ENCODE results near the gene IGF2BP2. TPM values are rescaled to one million over a fixed set of nuclear protein-coding genes. Genes with fewer than 3 reads are reported as not detected.
A peak's percentile ranks its signal among the peaks of the same experiment; 100 is the strongest.

Gene IGF2BP2
- total and polyA plus RNA-seq, 2 of the 13 experiments (the other 11 are each of a cell fraction or from before 2014, with no cell fraction given) = 6.5 to 46.0 TPM

- Histone ChIP-seq H3K36me3 (replicated peaks in 1 of 2; ENCODE audit: control insufficient read depth in 1 of 2, insufficient read depth in 2 of 2, low read length in 2 of 2) (no peaks in the 10 kb centered on the region; a peak in 1 of 5 replicates), H3K4me2 (ENCODE audit: low read depth, low read length) (no peak overlapping the region; the same call in 1 of the 2 replicates), H2AFZ (ENCODE audit: low read length) (no peak overlapping the region), H3K4me3 (replicated peaks in 1 of 3; ENCODE audit: insufficient read depth in 1 of 3, low read depth in 2 of 3, low read length in 3 of 3) (no peak overlapping the region), H4K20me1 (ENCODE audit: insufficient read depth, low read length) (peaks cover 95% of the 10 kb centered on the region), H3K9me3 (ENCODE audit: low read length) (no peaks in the 10 kb centered on the region), H3K27ac (ENCODE audit: extremely low read length, insufficient read depth, low read length) (no peak overlapping the region), H3K27me3 (ENCODE audit: control insufficient read depth in 1 of 2, insufficient read depth in 2 of 2, low read length in 2 of 2) (no peaks in the 10 kb centered on the region), H3K4me1 (ENCODE audit: insufficient read depth, low read length) (peaks cover 90% of the 10 kb centered on the region), H3K79me2 (ENCODE audit: insufficient read depth, low read length) (peaks cover 91% of the 10 kb centered on the region), H3K9ac (ENCODE audit: insufficient read depth, low read depth, low read length) (no peak overlapping the region)
- DNase-seq (ENCODE audit: low spot score) (no peak), ATAC-seq (no peak), FAIRE-seq (no peak)
- POLR2A ChIA-PET = no interaction called here
- no TSS peak for BruUV-seq (replicated peaks)
- intact Hi-C loops (cut with micrococcal nuclease; ENCODE audit: unreplicated experiment) = no loop called here
- in situ Hi-C loops (cut with HindIII; ENCODE audit: extremely low pct_ligation_motif_present, low pct_unique_long_range_greater_than_20kb) = no loop called here
- CTCF ChIA-PET (ENCODE audit: low intra/inter-chr PET ratio, low total read pairs) = no interaction called here
- 95% methylated on average over 10 of the region's 10 CpGs for WGBS (ENCODE audit: low lambda C conversion rate)
- no peak for TF ChIP-seq ZNF264 (CRISPR knock-in tag; IDR thresholded peaks at IDR 0.05)
- TF ChIP-seq CSRNP2 (CRISPR knock-in tag; conservative IDR thresholded peaks at IDR 0.05; ENCODE audit: low read depth) = no peak
- no peak for TF ChIP-seq RNF2 (conservative IDR thresholded peaks at IDR 0.05; ENCODE audit: low read depth)
- TF ChIP-seq RBM22 (optimal IDR thresholded peaks at IDR 0.05; ENCODE audit: low read length) = peak; percentile 51
Observed at GRCh38 chr3:185728630-185729336, 96.1 kb downstream of the IGF2BP2 start.

- Histone ChIP-seq H3K27me3 (ENCODE audit: control insufficient read depth in 1 of 2, insufficient read depth in 2 of 2, low read length in 2 of 2) (no peaks in the 10 kb centered on the region), H3K36me3 (replicated peaks in 1 of 2; ENCODE audit: control insufficient read depth in 1 of 2, insufficient read depth in 2 of 2, low read length in 2 of 2) (no peaks in the 10 kb centered on the region; a peak in 1 of 5 replicates), H3K4me2 (ENCODE audit: low read depth, low read length) (no peak overlapping the region), H3K9ac (ENCODE audit: insufficient read depth, low read depth, low read length) (no peak overlapping the region), H3K4me3 (replicated peaks in 1 of 3; ENCODE audit: insufficient read depth in 1 of 3, low read depth in 2 of 3, low read length in 3 of 3) (no peak overlapping the region), H3K27ac (ENCODE audit: extremely low read length, insufficient read depth, low read length) (no peak overlapping the region), H3K79me2 (ENCODE audit: insufficient read depth, low read length) (peaks cover 93% of the 10 kb centered on the region), H3K9me3 (ENCODE audit: low read length) (no peaks in the 10 kb centered on the region), H3K4me1 (ENCODE audit: insufficient read depth, low read length) (peaks cover 89% of the 10 kb centered on the region), H4K20me1 (ENCODE audit: insufficient read depth, low read length) (peaks cover 97% of the 10 kb centered on the region), H2AFZ (ENCODE audit: low read length) (no peak overlapping the region)
- in situ Hi-C loops (cut with HindIII; ENCODE audit: extremely low pct_ligation_motif_present, low pct_unique_long_range_greater_than_20kb) = no loop called here
- DNase-seq (ENCODE audit: low spot score) (no peak), FAIRE-seq (no peak), ATAC-seq (no peak; the same call in 2 of the 3 replicates)
- no TSS peak for BruUV-seq (replicated peaks)
- POLR2A ChIA-PET = no interaction called here
- CTCF ChIA-PET (ENCODE audit: low intra/inter-chr PET ratio, low total read pairs) = no interaction called here
- intact Hi-C loops (cut with micrococcal nuclease; ENCODE audit: unreplicated experiment) = no loop called here
- 96% methylated on average over 9 of the region's 9 CpGs for WGBS (ENCODE audit: low lambda C conversion rate)
- peak; percentile 70 for TF ChIP-seq RBM22 (optimal IDR thresholded peaks at IDR 0.05; ENCODE audit: low read length)
- TF ChIP-seq ASH2L (IDR thresholded peaks at IDR 0.05; ENCODE audit: insufficient read length, low read depth, low read length) = no peak
Observed at GRCh38 chr3:185727873-185728272, 97.0 kb downstream of the IGF2BP2 start.
